Measurements from ENCODE around the gene RTN4RL2. TPM values are rescaled to one million over a fixed set of nuclear protein-coding genes. Genes with fewer than 3 reads are reported as not detected.

RTN4RL2 gene
- total and polyA plus RNA-seq, 7 experiments from 2014 or later, result 0.08 to 0.47 (median 0.27) TPM; not detected in 2

DNA sequence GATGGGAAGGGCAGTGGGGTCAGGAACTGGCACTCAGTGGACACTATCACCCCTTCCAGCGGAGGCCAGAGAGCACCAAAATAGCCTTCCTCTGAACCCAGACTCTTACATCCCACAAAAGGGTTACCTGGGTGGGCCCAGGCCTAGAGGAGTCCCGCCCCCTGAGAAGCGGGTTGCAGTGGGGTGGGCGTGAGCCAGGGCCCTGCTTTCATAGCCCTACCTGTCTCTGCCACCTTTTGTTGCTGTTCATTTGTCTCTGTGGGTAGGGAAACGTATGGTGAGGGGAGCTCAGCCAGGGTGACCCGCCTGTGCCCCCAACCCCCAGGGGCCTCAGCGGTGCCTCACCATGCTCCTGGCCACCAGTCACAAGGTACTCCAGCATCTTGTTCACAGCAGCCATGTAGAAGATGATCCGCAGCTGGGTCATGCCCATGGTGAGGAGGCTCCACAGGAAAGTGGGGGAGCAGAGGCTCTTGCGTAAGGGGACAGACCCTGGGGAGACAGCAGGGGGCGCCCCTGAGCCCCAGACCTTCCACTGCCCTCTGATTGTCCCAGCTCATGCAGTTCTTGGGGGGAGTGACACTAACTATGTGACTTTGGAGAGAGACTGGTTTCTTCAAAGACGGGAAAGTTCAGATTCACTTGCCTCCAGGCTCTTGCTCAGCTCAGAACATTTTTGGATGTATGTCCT, 31.2 kb downstream of the RTN4RL2 start:
- intact Hi-C loops (cut with micrococcal nuclease), result loop anchor here (1.0 to 10.0 kb wide), 5 partner anchors 34 to 1033 kb away; partner anchors contain the start of gene UBE2L6 (in 1 of the 2)
- no peak overlapping the region for H3K27ac Mint-ChIP-seq
- no peaks in the 10 kb centered on the region for H3K9me3 Mint-ChIP-seq

DNA sequence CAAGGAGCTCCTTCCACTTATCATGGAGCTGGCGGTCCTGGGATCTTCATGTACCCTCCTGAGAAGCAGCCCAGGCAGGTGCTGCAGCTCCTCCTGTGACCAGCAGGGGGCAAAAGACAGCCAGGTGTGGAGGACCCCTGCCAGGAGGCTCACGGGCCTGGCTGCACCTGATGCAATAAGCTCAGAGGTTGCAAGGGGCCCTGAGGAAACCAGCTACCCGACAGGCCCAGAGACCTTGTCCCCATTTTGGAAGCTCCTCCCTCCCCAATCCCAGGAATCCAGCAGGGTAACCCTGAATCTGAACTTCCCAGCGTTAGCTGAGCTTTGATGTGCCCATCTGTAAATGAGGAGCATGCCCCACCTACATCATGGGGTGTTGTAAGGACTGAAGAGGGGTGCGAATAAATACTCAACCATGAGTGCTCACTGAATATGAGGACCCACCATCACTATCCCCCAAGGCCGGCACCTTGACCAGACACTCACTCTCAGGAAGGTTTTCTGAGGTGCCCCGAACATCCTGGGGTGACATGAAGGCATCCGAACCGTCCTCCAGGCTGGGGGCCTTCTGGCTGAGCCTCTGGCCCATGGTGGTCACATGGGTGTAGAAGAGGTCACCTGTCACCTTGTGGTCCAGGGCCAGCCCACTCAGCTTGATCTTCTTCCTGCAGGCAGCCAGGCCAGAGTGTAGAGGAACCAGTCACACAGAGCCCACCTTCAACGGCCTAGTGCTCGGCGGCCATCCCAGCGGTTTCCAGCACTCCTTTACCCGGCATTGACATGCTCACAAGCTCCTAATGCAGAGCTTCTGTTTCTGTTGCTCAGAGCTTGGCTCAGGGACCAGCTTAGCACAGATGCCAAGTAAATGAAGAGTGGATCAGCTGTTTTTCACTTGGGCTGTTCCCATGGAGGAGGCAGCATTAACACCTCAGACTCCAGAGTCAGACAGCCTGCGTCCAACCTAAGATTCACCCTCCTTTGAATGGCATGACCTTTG, 33.5 kb downstream of the RTN4RL2 start:
- H3K4me1 Mint-ChIP-seq, result peaks cover 0 to 11% (median 0%) of the 10 kb centered on the region in 7 donors
- H3K4me3 Mint-ChIP-seq, result no peak overlapping the region

More for the DNA sequence above, 31.2 kb downstream of the RTN4RL2 start:
- ChIA-PET POLR2A (interaction anchor here (1.2 to 1.3 kb wide), 2 partner anchors 35 to 37 kb away, joined by 5 to 6 read pairs; no protein-coding TSS in a partner anchor), CTCF (interaction anchor here (0.7 to 14.7 kb wide), 5 partner anchors 20 to 150 kb away, joined by 3 to 286 read pairs (median 7); partner anchors contain the start of genes RTN4RL2 and TIMM10)
- H3K4me1 ChIP-seq (ENCODE audit: control insufficient read depth in 2 of 2, insufficient read depth in 2 of 2, low read length in 2 of 2), result peaks cover 0 to 3% of the 10 kb centered on the region in 2 donors
- H3K4me3 ChIP-seq (ENCODE audit: low read length), result no peak overlapping the region
- H3K9me3 ChIP-seq (ENCODE audit: control insufficient read depth in 2 of 3, low read length in 3 of 3), result no peaks in the 10 kb centered on the region
- H3K36me3 Mint-ChIP-seq, result peaks cover 0 to 43% (median 33%) of the 10 kb centered on the region in 5 donors
- H3K27me3 ChIP-seq (ENCODE audit: control insufficient read depth in 2 of 2, insufficient read depth in 2 of 2, low read length in 2 of 2), result no peaks in the 10 kb centered on the region
- no peak overlapping the region for H3K4me3 Mint-ChIP-seq
- no peak overlapping the region for H3K27ac ChIP-seq (ENCODE audit: low read depth, low read length)
- H3K27me3 Mint-ChIP-seq, result peaks cover 0 to 14% (median 3%) of the 10 kb centered on the region in 5 donors
- ATAC-seq (peak; percentile 62), DNase-seq (peak in 6 of 9 donors; percentile 43 to 64 (median 46))
- peaks cover 0 to 29% (median 0%) of the 10 kb centered on the region in 3 experiments for H3K36me3 ChIP-seq (ENCODE audit: control insufficient read depth in 2 of 3, insufficient read depth in 3 of 3, low read length in 3 of 3)
- peaks cover 0 to 11% (median 0%) of the 10 kb centered on the region in 7 donors for H3K4me1 Mint-ChIP-seq

DNA sequence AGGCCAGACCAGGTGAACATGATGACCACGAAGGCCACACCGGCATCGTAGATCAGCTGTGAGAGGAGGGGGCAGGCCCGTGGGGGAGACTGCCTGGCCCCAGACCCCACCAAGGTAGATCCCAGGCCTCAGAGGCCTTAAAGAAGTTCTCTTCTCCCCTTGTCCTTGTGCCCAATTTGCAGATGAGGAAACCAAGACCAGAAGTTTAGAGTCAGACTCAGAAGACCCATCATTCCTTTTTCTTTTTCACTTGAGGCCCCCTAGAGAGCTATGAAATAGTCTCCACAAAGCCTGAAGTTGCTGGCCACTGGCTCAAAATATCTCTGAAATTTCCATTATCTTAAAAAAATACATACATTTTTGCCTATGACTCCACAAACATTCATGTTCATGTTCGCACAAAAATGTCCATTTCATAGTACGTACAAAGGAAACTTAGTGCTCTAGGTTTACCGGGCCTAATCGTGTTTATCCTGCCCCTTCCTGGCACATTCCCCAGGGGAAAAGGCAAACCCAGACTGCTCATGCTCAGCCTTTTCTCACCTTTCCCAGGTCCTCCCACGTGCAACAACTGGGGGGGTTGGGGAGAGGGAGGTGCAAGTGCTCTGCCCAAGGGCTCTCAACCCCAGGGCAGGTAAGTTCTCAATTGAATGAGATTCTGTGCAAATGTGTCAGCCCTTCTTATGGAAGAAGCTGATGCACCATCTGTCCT, 35.9 kb downstream of the RTN4RL2 start:
- no peak for ATAC-seq
- CTCF ChIA-PET, result interaction anchor here (1.5 to 14.7 kb wide), 2 partner anchors 24 to 31 kb away, joined by 3 to 286 read pairs; partner anchors contain the start of gene TIMM10
- no peak for DNase-seq
- H3K9me3 Mint-ChIP-seq, result no peaks in the 10 kb centered on the region
- intact Hi-C loops (cut with micrococcal nuclease), result loop anchor here (10.0 kb wide), 2 partner anchors 299 to 1029 kb away; no protein-coding TSS in a partner anchor
- H3K27ac ChIP-seq (ENCODE audit: low read depth, low read length), result no peak overlapping the region
- H3K4me1 ChIP-seq (ENCODE audit: control insufficient read depth in 2 of 2, insufficient read depth in 2 of 2, low read length in 2 of 2), result peaks cover 0 to 3% of the 10 kb centered on the region in 2 donors
- H3K4me1 Mint-ChIP-seq, result peaks cover 0 to 17% (median 6%) of the 10 kb centered on the region in 7 donors
- H3K4me3 Mint-ChIP-seq, result no peak overlapping the region
- H3K36me3 ChIP-seq (ENCODE audit: control insufficient read depth in 2 of 3, insufficient read depth in 3 of 3, low read length in 3 of 3), result peaks cover 0 to 20% (median 0%) of the 10 kb centered on the region in 3 experiments
- H3K27me3 Mint-ChIP-seq, result no peaks in the 10 kb centered on the region
- POLR2A ChIA-PET, result no interaction called here
- H3K36me3 Mint-ChIP-seq, result peaks cover 0 to 18% (median 7%) of the 10 kb centered on the region in 5 donors
- H3K27me3 ChIP-seq (ENCODE audit: control insufficient read depth in 2 of 2, insufficient read depth in 2 of 2, low read length in 2 of 2), result no peaks in the 10 kb centered on the region
- no peak overlapping the region for H3K4me3 ChIP-seq (ENCODE audit: low read length)
- H3K9me3 ChIP-seq (ENCODE audit: control insufficient read depth in 2 of 3, low read length in 3 of 3), result no peaks in the 10 kb centered on the region
- H3K27ac Mint-ChIP-seq, result no peak overlapping the region

More for the DNA sequence above, 33.5 kb downstream of the RTN4RL2 start:
- H3K9me3 Mint-ChIP-seq, result no peaks in the 10 kb centered on the region
- Histone ChIP-seq H3K27me3 (ENCODE audit: control insufficient read depth in 2 of 2, insufficient read depth in 2 of 2, low read length in 2 of 2) (no peaks in the 10 kb centered on the region), H3K27ac (ENCODE audit: low read depth, low read length) (no peak overlapping the region), H3K4me1 (ENCODE audit: control insufficient read depth in 2 of 2, insufficient read depth in 2 of 2, low read length in 2 of 2) (peaks cover 0 to 3% of the 10 kb centered on the region in 2 donors), H3K9me3 (ENCODE audit: control insufficient read depth in 2 of 3, low read length in 3 of 3) (no peaks in the 10 kb centered on the region), H3K4me3 (ENCODE audit: low read length) (no peak overlapping the region), H3K36me3 (ENCODE audit: control insufficient read depth in 2 of 3, insufficient read depth in 3 of 3, low read length in 3 of 3) (peaks cover 0 to 17% (median 0%) of the 10 kb centered on the region in 3 experiments)
- ChIA-PET CTCF (interaction anchor here (0.5 to 14.7 kb wide), 31 partner anchors 8 to 1664 kb away, joined by 3 to 286 read pairs (median 5); partner anchors contain the start of genes RTN4RL2, SLC43A1, TIMM10 and UBE2L6), POLR2A (interaction anchor here (0.5 to 1.5 kb wide), 11 partner anchors 10 to 157 kb away, joined by 3 to 11 read pairs (median 5); partner anchors contain the start of genes SLC43A1 and TIMM10)
- peaks cover 0 to 30% (median 18%) of the 10 kb centered on the region in 5 donors for H3K36me3 Mint-ChIP-seq
- H3K27me3 Mint-ChIP-seq, result peaks cover 0 to 3% (median 0%) of the 10 kb centered on the region in 5 donors
- H3K27ac Mint-ChIP-seq, result peak overlapping the region in 1 of 9 donors; percentile 5
- peak; percentile 51 to 77 (median 67) for DNase-seq
- ATAC-seq, result peak; percentile 89
- intact Hi-C loops (cut with micrococcal nuclease), result loop anchor here (1.0 to 10.0 kb wide), 8 partner anchors 20 to 1031 kb away; partner anchors contain the start of gene UBE2L6 (in 1 of the 2)

DNA sequence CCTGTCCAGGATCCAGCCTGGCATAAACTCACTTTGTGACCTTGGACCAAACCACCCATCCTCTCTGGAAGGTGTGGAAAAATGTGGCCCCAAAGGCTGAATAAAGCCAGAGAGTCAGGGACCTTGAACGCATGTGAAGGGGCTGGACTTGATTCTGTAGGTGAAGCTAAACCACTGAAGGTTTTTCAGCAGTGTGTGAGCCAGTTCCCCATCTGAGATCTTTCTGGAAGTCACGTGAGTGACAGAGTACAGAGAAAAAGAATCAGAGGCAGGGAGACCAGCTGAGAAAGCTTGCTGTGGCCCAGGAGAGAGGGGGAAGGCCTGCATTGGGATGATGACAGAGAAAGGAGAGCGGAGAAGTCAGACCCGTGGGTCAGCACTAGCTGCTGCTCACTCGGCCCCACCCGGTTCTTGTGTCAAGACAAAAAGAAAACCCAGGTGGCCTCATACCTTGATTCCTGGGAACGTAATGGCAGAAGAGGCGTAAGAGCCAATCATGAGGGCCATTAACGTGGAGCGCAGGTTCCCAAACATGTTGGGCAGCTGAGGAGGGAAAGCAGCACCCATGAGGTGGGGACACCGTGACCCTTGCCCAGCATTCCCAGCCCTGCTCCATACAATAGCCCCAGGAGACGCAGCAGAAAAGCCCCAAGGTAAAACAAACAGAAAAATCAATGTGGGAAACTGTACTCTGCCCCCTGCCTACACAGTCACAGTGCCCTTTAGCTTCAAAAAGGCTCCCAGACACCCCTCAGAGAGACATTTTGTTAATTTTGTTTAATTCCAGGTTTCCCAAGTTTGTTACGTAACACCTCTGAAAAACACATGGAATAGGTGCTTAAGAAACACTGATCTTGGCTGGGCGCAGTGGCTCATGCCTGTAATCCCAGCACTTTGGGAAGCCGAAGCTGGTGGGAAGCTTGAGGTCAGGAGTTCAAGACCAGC, 37.2 kb downstream of the RTN4RL2 start:
- ChIA-PET CTCF (interaction anchor here (0.8 to 14.7 kb wide), 3 partner anchors 23 to 74 kb away, joined by 3 to 286 read pairs (median 5); partner anchors contain the start of gene TIMM10), POLR2A (no interaction called here)
- Mint-ChIP-seq H3K27ac (peak overlapping the region in 1 of 9 donors; percentile 49), H3K27me3 (no peaks in the 10 kb centered on the region), H3K36me3 (peaks cover 0 to 22% (median 7%) of the 10 kb centered on the region in 5 donors), H3K9me3 (no peaks in the 10 kb centered on the region), H3K4me3 (no peak overlapping the region), H3K4me1 (peaks cover 0 to 17% (median 6%) of the 10 kb centered on the region in 7 donors)
- no peak overlapping the region for H3K4me3 ChIP-seq (ENCODE audit: low read length)
- H3K27me3 ChIP-seq (ENCODE audit: control insufficient read depth in 2 of 2, insufficient read depth in 2 of 2, low read length in 2 of 2), result no peaks in the 10 kb centered on the region
- H3K4me1 ChIP-seq (ENCODE audit: control insufficient read depth in 2 of 2, insufficient read depth in 2 of 2, low read length in 2 of 2), result peaks cover 0 to 3% of the 10 kb centered on the region in 2 donors
- H3K27ac ChIP-seq (ENCODE audit: low read depth, low read length), result no peak overlapping the region
- H3K36me3 ChIP-seq (ENCODE audit: control insufficient read depth in 2 of 3, insufficient read depth in 3 of 3, low read length in 3 of 3), result peaks cover 0 to 20% (median 0%) of the 10 kb centered on the region in 3 experiments
- DNase-seq (no peak), ATAC-seq (no peak)
- intact Hi-C loops (cut with micrococcal nuclease), result loop anchor here (10.0 kb wide), 2 partner anchors 297 to 1027 kb away; no protein-coding TSS in a partner anchor
- no peaks in the 10 kb centered on the region for H3K9me3 ChIP-seq (ENCODE audit: control insufficient read depth in 2 of 3, low read length in 3 of 3)

DNA sequence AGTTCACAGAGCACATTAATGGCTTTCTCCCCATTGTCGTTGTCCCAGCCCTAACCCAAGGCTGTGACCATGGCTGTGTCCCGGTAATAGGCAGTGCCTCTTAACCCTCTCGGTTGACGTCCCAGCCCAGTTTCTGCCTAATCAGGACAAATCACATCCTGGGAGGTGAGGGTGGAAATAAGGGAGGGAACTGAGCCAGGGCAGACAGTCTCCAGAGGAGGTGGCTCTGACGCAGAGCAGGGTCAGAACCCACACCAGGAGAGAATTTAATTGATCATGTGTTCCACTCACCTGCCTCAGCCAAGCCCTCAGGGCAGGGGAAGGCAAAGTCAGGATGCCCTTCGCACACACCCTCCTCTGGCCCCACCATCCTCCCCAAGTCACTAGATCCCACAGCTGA, 38.2 kb downstream of the RTN4RL2 start:
- intact Hi-C loops (cut with micrococcal nuclease), result loop anchor here (10.0 kb wide), 2 partner anchors 296 to 1026 kb away; no protein-coding TSS in a partner anchor
- Histone ChIP-seq H3K9me3 (ENCODE audit: control insufficient read depth in 2 of 3, low read length in 3 of 3) (no peaks in the 10 kb centered on the region), H3K27me3 (ENCODE audit: control insufficient read depth in 2 of 2, insufficient read depth in 2 of 2, low read length in 2 of 2) (no peaks in the 10 kb centered on the region), H3K36me3 (ENCODE audit: control insufficient read depth in 2 of 3, insufficient read depth in 3 of 3, low read length in 3 of 3) (peaks cover 0 to 20% (median 0%) of the 10 kb centered on the region in 3 experiments), H3K27ac (ENCODE audit: low read depth, low read length) (no peak overlapping the region), H3K4me1 (ENCODE audit: control insufficient read depth in 2 of 2, insufficient read depth in 2 of 2, low read length in 2 of 2) (peaks cover 0 to 3% of the 10 kb centered on the region in 2 donors), H3K4me3 (ENCODE audit: low read length) (no peak overlapping the region)
- DNase-seq (no peak), ATAC-seq (no peak)
- Mint-ChIP-seq H3K36me3 (peaks cover 0 to 22% (median 7%) of the 10 kb centered on the region in 5 donors), H3K9me3 (no peaks in the 10 kb centered on the region), H3K4me1 (peaks cover 0 to 11% (median 6%) of the 10 kb centered on the region in 7 donors), H3K4me3 (no peak overlapping the region), H3K27ac (no peak overlapping the region), H3K27me3 (no peaks in the 10 kb centered on the region)
- ChIA-PET POLR2A (no interaction called here), CTCF (interaction anchor here (14.7 kb wide), 1 partner anchor 29 kb away, joined by 286 read pairs; the partner anchor contains the start of gene TIMM10)

All from naive thymus-derived CD4-positive, alpha-beta T cell (primary cell).